HG03175 (cell line): ENCODE data around the gene TMEM222.

Source experiments
- ATAC-seq: cut with Tn5 transposase; IDR thresholded peaks from one replicate; pipeline ENCODE4 v1.9.1; 2021; ENCODE audit warnings: mild to moderate bottlenecking, moderate library complexity; ENCODE audit not compliant: unreplicated experiment

TMEM222 gene

DNA sequence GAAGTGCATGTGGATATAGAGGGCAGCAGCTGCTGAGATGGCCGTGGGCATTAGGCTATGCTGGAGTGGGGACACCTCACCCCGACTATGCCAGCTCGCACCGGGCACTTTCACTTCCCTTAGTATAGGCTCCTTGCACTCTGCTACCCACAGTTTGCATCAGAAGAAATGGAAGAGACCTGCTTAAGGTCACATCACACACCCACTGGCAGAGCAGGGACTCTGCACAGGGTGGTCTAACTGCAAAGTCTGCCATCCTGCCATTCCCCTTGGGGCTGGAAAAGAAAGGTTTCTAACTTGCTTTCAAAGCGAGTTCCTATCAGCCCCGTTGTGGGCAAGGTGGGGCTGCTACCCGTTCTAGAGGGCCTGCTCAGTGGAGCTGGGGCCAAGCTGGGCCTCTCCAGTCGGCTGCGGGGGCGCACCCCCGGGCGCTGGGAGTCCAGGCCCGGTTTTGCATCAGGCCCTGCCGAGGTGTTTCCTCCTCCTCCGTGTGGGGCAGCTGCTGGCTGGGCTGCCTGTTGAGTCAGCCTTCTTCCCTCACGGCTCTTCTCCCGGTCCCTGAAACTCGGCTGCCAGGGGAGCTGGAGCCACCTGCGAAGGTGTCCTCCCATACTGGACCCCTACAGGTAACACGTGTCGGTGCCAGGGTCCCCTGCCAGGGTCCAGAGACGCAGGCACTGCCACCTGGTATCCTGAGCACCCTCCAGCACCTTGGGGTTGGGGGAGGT lies 19.7 kb downstream of the TMEM222 start, which contains the start of gene SYTL1:
Gene SYTL1, plus strand, starts transcription at position 498 of the 728 bp plus-strand sequence. CDS start 3,313 bp downstream, outside the sequence.
- ATAC-seq = peak; percentile 41

- no peak for ATAC-seq
Measured at GRCh38 chr1:27342391-27342777, 20.4 kb downstream of the TMEM222 start.

- no peak for ATAC-seq
Measured at GRCh38 chr1:27342778-27343638, 21.0 kb downstream of the TMEM222 start.

GRCh38 chr1:27343639-27344025 lies 21.7 kb downstream of the TMEM222 start:
- no peak for ATAC-seq

- no peak for ATAC-seq
Measured at GRCh38 chr1:27345272-27345671, 23.3 kb downstream of the TMEM222 start.

GRCh38 chr1:27346357-27346756 lies 24.4 kb downstream of the TMEM222 start:
- no peak for ATAC-seq

- no peak for ATAC-seq
Measured at GRCh38 chr1:27346991-27347624, 25.1 kb downstream of the TMEM222 start.

DNA sequence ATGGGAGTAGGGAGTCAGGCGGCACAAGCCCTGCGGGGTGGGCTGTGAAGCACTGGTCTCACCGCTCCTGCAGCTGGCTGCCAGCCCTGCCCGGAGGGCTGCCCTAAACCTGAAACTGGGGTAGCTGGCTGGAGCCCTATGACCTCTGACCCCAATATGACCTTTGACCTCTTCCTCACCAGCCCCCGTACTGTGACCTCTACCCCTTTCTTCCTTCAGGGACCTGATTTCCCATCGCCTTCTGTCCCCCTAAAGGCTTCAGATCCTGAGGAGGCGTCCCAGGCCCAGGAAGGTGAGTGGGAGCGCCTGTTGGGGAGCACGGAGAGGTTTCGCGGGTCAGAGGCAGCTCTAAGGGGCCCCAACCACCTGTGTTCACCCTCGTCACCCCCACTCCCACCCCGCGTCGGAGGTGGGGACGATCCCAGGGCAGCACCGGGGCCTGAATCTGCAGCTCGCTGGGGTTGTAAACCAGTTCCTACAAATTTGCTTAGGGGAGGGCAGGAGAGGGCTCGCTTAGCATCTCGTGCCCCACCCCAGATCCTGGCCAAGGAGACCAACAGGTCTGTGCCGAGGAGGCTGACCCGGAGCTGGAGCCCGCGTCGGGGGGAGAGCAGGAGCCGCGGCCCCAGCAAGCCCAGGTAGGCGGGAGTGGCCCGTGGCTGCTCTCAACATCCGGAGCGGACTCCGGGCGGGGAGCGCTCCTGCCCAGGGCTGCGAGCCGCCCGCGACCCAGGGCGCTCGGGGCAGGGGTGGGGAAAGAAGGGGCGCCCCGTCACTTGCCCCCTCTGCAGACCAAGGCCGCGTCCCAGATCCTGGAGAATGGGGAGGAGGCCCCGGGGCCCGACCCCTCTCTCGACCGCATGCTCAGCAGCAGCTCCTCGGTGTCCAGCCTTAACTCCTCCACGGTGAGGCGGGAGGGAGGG lies 27.2 kb downstream of the TMEM222 start:
- ATAC-seq = no peak

GRCh38 chr1:27349784-27350662 lies 28.1 kb downstream of the TMEM222 start:
- no peak for ATAC-seq

DNA sequence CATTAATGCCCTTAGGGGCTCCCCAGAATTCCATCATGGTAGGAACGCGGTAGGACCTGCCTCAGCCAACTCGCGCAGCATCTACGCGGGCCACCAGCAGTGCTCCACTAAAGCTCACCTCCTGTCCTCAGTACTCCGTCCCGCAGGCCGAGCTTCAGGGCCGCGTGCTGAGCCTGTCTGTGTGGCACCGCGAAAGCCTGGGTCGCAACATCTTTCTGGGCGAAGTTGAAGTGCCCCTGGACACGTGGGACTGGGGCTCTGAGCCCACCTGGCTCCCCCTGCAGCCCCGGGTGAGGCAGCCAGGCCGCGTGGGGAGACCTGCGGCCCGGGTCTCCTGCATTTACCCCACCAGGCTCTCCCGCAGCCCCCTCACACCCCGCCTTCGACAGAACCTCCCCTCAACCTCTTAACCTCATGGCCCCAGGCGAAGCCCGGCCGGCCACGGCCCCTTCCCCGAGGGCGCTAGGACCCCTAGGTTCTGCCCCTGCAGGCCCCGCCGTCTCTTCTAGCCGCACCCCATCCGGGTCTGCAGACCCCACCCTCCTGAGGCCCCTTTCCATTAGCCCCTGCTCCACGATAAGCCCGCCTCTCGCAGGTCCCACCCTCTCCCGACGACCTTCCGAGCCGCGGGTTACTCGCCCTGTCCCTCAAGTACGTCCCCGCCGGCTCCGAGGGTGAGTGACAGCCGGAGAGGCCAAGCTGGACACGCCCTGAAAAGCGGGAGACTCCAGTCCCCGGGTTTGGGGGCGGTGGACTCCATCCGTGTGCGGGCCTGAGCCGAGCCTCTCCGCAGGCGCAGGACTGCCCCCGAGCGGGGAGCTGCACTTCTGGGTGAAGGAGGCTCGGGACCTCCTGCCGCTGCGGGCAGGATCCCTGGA lies 28.9 kb downstream of the TMEM222 start:
- no peak for ATAC-seq

DNA sequence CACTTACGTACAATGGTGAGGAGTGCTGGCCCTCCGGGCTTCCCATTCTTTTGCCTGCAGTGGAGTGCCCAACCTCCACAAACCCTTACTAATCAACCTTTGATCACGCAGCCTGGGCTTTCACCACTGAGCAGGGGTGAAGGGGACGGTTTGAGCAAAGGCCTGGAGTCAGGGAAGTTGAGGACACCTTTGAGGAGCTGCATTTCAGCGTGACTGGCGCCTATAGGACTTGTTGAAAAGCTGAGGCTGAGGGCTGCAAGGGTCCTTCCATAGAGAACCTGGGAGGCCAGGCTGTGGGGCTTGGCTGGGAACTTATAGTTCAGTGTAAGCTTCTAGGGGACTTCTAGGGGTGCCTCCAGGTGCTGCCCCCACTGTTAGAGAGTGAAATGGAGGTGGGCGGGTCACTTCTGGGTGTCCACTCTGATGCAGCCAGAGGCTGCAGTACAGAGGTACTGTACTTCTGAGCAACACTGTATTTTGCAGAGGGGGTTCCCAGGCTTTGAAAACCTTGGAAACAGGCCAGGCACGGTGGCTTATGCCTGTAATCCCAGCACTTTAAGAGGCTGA lies 29.7 kb downstream of the TMEM222 start:
- no peak for ATAC-seq

- ATAC-seq = no peak
Measured at GRCh38 chr1:27353166-27353565, 31.2 kb downstream of the TMEM222 start.

DNA sequence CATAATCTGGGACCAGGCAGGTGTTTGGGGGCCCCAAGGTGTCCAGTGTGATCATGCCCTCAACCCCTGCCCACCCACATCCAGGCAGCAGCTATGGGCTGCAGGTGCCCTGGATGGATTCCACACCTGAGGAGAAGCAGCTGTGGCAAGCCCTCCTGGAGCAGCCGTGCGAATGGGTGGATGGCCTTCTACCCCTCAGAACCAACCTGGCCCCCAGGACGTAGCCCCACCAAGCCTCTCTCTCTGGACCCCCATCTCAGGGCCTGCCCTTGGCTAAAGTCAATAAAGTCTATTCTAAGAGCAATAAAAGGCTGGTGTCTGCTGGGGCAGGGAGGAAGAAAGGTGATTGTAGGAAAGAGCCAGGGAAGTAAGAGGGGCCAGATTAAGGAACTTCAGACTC lies 31.7 kb downstream of the TMEM222 start:
- no peak for ATAC-seq

- ATAC-seq = no peak
Measured at GRCh38 chr1:27355683-27356082, 33.7 kb downstream of the TMEM222 start.

GRCh38 chr1:27356277-27356618 lies 34.3 kb downstream of the TMEM222 start:
- no peak for ATAC-seq

DNA sequence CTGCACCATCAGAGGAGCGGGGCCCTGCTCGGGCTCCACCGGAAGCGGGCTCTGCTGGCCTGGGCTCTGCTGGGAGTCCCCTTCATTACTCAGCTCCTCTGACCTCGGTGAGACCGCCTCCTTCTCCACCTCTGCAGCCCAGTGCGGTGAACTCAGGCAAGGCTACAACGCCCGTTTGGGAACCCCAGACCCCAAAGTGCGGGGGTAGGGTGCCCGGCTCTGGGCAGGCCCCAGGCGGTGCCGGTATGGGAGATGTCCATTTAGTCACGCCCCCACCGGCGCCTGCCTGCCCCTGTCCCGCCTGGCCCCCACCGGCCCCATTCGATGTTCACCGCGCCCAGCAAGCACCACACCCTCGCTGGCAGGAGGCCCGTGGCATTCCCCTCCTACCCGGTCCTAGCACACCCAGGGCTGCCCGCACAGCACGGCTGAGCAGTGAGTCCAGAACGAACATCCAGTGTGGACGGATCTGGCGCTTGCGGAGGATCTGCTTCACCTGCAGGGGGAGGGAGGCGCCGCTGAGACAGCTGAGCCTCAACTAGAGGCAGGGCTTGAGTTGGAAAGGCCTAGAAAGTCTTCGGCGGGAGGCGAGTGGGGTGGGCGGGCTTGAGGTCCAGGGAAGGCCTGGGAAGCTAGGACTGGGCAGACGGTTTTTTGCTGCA lies 34.8 kb downstream of the TMEM222 start:
- ATAC-seq = no peak

DNA sequence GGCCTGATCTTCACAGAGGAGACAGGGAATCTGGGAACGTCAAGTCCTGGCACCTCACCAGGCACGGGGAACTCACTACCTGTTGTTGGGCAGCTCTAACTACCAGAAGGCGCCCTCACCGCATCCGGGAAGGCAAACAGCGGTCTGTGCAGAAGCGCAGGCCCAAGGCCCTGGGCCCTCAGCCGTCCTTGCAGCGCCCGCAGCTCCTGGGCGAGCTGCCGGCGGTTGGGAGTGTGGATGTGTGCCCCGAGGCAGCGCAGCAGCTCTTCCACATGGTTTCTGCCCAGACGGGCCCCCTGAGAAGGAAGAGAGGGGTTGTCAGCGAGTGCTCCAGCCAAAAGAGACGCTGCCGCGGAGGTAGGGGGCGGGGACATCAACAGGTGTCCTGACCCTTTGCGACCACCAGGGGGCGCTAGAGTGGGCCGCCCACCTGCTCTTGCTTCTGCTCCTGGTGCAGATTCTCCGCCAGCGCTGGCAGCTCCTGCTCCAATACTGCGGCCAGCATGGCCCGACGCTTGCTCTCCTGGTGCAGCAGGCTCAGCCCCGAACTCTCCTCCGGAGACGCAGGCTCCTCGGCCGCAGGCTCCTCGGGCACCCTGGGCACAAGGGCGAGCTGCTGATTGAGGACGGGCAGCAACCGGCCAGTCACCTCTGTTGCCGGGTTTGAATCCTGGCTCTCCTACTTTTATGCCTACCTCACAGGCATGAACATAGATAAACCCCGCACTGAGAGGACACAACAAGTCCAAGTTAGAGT lies 35.5 kb downstream of the TMEM222 start:
- no peak for ATAC-seq
